MM.1S (cell line): ENCODE data around the gene RFC5.

Source experiments
- DNase-seq: peaks from one replicate; pipeline ENCODE4 v3.0.0-alpha.2; 2015
- H2AFZ ChIP-seq: fragments of 300-600 bp; sonication (generic); 2 replicates; pipeline ENCODE4 v1.6.0; 2016; ENCODE audit warnings: antibody characterized with exemption, low read length
- H3F3A ChIP-seq: fragments of 300-600 bp; sonication (generic); 2 replicates; pipeline ENCODE4 v1.6.1; 2016; ENCODE audit warnings: mild to moderate bottlenecking, antibody characterized with exemption, low read length, moderate library complexity, mixed read lengths; ENCODE audit not compliant: insufficient read depth
- H3K27ac ChIP-seq: fragments of 300-600 bp; sonication (generic); 2 replicates; pipeline ENCODE4 v1.5.1; 2016; ENCODE audit warnings: mild to moderate bottlenecking, low read length
- H3K27me3 ChIP-seq: fragments of 300-600 bp; sonication (generic); replicated peaks from 2 replicates; pipeline ENCODE4 v1.6.0; 2016; ENCODE audit warnings: low read length; ENCODE audit not compliant: insufficient read depth
- H3K36me3 ChIP-seq: fragments of 300-600 bp; sonication (generic); replicated peaks from 2 replicates; pipeline ENCODE4 v1.6.1; 2016; ENCODE audit warnings: mild to moderate bottlenecking, low read length, mixed read lengths; ENCODE audit not compliant: insufficient read depth
- H3K4me1 ChIP-seq: fragments of 300-600 bp; sonication (generic); 2 replicates; pipeline ENCODE4 v1.6.1; 2016; ENCODE audit warnings: low read length, mixed read lengths
- H3K4me2 ChIP-seq: fragments of 300-600 bp; sonication (generic); 2 replicates; pipeline ENCODE4 v1.6.0; 2016; ENCODE audit warnings: low read depth, low read length
- H3K4me3 ChIP-seq: fragments of 300-600 bp; sonication (generic); 2 replicates; pipeline ENCODE4 v1.5.1; 2016; ENCODE audit warnings: low read length, mixed read lengths
- H3K79me2 ChIP-seq: fragments of 300-600 bp; sonication (generic); 2 replicates; pipeline ENCODE4 v1.6.1; 2016; ENCODE audit warnings: mixed run types, low read length, mixed read lengths
- H3K9ac ChIP-seq: fragments of 300-600 bp; sonication (generic); 2 replicates; pipeline ENCODE4 v1.6.1; 2016; ENCODE audit warnings: low read length, mixed read lengths
- H3K9me2 ChIP-seq: fragments of 300-600 bp; sonication (generic); replicated peaks from 2 replicates; pipeline ENCODE4 v1.6.1; 2016; ENCODE audit warnings: mild to moderate bottlenecking, low read length, mixed read lengths; ENCODE audit not compliant: insufficient read depth
- H3K9me3 ChIP-seq: fragments of 300-600 bp; sonication (generic); replicated peaks from 2 replicates; pipeline ENCODE4 v1.6.1; 2016; ENCODE audit warnings: mild to moderate bottlenecking, low read length, mixed read lengths; ENCODE audit not compliant: insufficient read depth
- H4K20me1 ChIP-seq: fragments of 300-600 bp; sonication (generic); 2 replicates; pipeline ENCODE4 v1.6.1; 2016; ENCODE audit warnings: mild to moderate bottlenecking, low read length, moderate library complexity, mixed read lengths; ENCODE audit not compliant: insufficient read depth
- EZH2 ChIP-seq: fragments of 300-600 bp; sonication (generic); optimal IDR thresholded peaks from 2 replicates; pipeline ENCODE3; 2017; ENCODE audit warnings: low read depth, mild to moderate bottlenecking, antibody characterized with exemption, low read length, mixed read lengths
- EZH2phosphoT487 ChIP-seq: fragments of 300-600 bp; sonication (generic); IDR thresholded peaks from 2 replicates; pipeline ENCODE4 v1.6.1; 2018; ENCODE audit warnings: antibody characterized with exemption, low read length
- TF ChIP-seq, protein P1 (sequence below): fragments of 300-600 bp; sonication (generic); IDR thresholded peaks from 2 replicates; pipeline ENCODE4 v1.5.1; 2016; ENCODE audit warnings: antibody characterized with exemption, low read length, mixed read lengths

The RFC5 gene, protein sequence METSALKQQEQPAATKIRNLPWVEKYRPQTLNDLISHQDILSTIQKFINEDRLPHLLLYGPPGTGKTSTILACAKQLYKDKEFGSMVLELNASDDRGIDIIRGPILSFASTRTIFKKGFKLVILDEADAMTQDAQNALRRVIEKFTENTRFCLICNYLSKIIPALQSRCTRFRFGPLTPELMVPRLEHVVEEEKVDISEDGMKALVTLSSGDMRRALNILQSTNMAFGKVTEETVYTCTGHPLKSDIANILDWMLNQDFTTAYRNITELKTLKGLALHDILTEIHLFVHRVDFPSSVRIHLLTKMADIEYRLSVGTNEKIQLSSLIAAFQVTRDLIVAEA

DNA sequence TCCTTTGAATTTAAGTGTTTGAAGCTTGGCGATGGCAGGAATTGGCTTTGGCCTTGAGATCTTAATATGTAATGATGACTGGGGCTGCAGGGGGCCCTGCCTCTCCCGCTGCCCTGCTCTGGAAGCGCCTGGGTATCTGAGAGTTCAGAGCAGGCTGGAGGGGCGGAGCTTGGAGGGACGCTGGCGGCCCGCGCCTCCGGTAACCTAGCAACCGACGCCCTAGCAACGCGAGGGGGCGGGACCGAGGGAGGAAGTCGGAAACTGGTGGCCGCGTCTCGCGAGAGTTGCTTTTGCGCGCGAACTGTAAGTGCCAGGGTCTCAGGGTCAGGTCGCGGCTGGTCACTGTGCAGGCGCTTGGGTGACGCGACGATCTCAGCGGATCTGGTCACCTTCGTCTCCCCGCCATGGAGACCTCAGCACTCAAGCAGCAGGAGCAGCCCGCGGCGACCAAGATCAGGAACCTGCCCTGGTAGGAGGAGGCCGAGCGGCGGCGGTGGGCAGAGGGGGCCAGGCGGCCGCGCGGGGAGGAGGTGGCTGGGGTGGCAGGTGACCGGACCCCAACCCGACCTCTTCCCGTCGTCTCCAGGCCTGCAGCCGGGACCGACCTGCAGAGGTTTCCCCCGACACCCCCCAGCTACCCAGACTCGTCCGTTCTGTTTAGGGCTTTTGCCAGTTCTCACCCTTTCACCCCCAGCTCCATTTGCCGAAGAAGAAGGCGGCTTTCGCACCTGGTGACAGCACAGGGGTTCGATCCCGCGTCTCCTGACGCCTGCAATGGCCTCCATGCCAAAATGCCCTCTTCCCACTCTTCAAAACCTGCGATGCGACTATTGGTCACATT, at the start of gene RFC5:
Gene RFC5, plus strand, starts transcription at position 280 of the 841 bp plus-strand sequence. Its CDS starts 125 bp downstream, at position 405.
- H3K36me3 ChIP-seq: no peaks in the 10 kb centered on the region
- TF ChIP-seq, protein P1, sequence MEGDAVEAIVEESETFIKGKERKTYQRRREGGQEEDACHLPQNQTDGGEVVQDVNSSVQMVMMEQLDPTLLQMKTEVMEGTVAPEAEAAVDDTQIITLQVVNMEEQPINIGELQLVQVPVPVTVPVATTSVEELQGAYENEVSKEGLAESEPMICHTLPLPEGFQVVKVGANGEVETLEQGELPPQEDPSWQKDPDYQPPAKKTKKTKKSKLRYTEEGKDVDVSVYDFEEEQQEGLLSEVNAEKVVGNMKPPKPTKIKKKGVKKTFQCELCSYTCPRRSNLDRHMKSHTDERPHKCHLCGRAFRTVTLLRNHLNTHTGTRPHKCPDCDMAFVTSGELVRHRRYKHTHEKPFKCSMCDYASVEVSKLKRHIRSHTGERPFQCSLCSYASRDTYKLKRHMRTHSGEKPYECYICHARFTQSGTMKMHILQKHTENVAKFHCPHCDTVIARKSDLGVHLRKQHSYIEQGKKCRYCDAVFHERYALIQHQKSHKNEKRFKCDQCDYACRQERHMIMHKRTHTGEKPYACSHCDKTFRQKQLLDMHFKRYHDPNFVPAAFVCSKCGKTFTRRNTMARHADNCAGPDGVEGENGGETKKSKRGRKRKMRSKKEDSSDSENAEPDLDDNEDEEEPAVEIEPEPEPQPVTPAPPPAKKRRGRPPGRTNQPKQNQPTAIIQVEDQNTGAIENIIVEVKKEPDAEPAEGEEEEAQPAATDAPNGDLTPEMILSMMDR: no peak
- TF ChIP-seq EZH2 (no peak), EZH2phosphoT487 (no peak)

DNA sequence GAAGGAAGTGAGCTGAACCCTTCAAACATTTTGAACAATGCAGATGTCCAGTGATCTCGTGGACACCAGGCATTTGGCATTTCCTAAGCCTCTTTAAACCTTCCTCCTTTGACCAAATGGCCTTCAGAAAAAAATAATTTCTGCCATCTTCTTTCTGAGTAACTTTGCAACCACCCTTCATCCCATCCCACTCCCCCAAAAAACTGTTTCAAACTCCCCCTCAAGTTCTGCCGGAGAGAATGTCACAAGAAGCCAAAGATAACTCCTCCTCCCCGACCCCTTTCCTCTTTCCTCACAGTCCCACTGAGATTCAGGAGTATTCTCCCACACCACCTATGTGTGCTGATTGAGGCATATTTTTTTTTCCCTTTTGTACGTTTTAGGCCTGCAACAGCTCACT, 49.5 kb upstream of the RFC5 start:
- H3K4me3 ChIP-seq: no peak overlapping the region
- no peaks in the 10 kb centered on the region for H3K9me2 ChIP-seq
- no peaks in the 10 kb centered on the region for H3F3A ChIP-seq
- H3K36me3 ChIP-seq: no peaks in the 10 kb centered on the region
- no peak overlapping the region for H2AFZ ChIP-seq
- H3K9me3 ChIP-seq: no peaks in the 10 kb centered on the region
- no peak overlapping the region for H3K27ac ChIP-seq
- DNase-seq: no peak
- no peaks in the 10 kb centered on the region for H3K79me2 ChIP-seq
- H4K20me1 ChIP-seq: no peaks in the 10 kb centered on the region
- no peaks in the 10 kb centered on the region for H3K4me1 ChIP-seq
- no peak overlapping the region for H3K9ac ChIP-seq
- H3K4me2 ChIP-seq: no peak overlapping the region
- TF ChIP-seq EZH2: no peak
- TF ChIP-seq, protein P1: no peak
- TF ChIP-seq EZH2phosphoT487: no peak
- H3K27me3 ChIP-seq: no peaks in the 10 kb centered on the region

More for the DNA sequence above, at the start of gene RFC5:
- no peaks in the 10 kb centered on the region for H4K20me1 ChIP-seq
- H3K27ac ChIP-seq: peak within 1 kb of the TSS; percentile 29; the same call in 1 of the 2 replicates
- no peaks in the 10 kb centered on the region for H3K9me3 ChIP-seq
- H3K9me2 ChIP-seq: no peaks in the 10 kb centered on the region
- H3K79me2 ChIP-seq: peaks cover 18% of the 10 kb centered on the region
- peak within 1 kb of the TSS; percentile 81 for H3K9ac ChIP-seq
- H3F3A ChIP-seq: no peaks in the 10 kb centered on the region
- no peaks in the 10 kb centered on the region for H3K27me3 ChIP-seq
- peak within 1 kb of the TSS; percentile 70 for H2AFZ ChIP-seq
- peak within 1 kb of the TSS; percentile 69 for H3K4me2 ChIP-seq
- peak; percentile 94 for DNase-seq
- H3K4me3 ChIP-seq: peak within 1 kb of the TSS; percentile 82
- H3K4me1 ChIP-seq: no peaks in the 10 kb centered on the region

DNA sequence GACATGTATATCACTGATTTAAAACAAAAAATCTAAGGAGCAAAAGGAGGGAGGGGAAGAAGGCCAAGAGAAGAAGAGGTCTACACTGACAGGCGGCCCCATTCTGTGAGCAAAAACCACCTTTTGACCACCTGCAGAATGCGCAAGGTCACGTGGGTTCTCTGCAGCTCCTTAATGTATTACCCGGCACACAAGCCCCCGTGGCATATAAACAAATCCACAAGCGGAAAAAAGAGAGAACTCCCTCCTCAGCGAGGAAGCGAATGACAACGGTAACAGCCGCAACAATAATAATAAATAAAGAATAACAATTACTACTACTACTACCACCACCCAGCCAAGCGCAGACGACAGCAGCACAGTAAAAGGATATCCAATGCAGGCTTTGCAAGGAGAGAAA, 49.0 kb upstream of the RFC5 start:
- Histone ChIP-seq H3K9me3 (no peaks in the 10 kb centered on the region), H3F3A (no peaks in the 10 kb centered on the region), H3K4me1 (no peaks in the 10 kb centered on the region), H3K79me2 (no peaks in the 10 kb centered on the region), H3K27me3 (no peaks in the 10 kb centered on the region), H3K9ac (no peak overlapping the region), H3K36me3 (no peaks in the 10 kb centered on the region), H3K9me2 (no peaks in the 10 kb centered on the region), H3K4me2 (no peak overlapping the region), H2AFZ (no peak overlapping the region), H4K20me1 (no peaks in the 10 kb centered on the region), H3K4me3 (no peak overlapping the region), H3K27ac (no peak overlapping the region)
- TF ChIP-seq, protein P1: no peak
- TF ChIP-seq EZH2phosphoT487 (no peak), EZH2 (no peak)
- DNase-seq: no peak
